ENCODE data around the gene POLD1.

The POLD1 gene

GRCh38 chr19:50362656-50363424 lies 21.3 kb upstream of the POLD1 start:
- in situ Hi-C loops (cut with MboI; ENCODE audit: low sequenced_read_pairs): no loop called here

DNA sequence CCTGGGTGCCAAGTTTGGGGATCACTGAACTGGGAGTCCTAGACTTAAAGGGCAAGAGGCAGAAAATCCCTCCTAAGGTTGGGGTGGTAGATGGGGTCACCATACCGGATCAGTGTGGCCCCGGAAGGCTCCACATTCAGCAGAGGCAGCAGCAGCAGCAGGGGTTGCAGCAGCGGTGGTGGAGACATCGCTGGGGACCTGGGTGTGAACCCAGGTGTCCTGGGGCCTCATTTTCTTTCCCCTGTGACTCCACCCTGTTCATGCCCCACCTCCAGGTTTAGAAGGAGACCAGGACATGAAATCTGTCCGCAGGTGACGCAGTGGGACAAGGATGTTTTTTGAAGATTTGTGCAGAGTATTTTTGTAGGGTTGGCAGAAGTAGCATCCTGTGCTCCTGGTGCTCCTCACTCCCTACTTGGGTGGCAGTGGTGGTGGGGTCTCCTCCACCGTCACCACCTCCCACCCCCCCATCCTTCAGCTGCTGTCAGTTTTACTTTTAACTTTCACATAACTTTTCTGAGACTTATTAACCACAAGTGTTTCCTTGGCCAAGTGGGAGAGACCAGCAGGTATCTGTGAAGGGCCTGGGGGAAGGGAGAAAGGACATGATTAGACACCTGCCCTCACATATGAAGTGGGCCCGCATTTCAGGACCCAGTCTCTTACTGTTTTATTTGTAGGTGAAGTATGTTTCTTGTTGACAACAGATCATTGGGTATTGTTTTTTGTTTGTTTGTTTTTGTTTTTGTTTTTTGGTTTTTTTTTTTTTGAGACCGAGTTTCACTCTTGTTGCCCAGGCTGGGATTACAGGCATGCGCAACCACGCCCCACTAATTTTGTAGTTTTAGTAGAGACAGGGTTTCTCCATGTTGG lies 18.5 kb upstream of the POLD1 start, which contains the start of gene NAPSA:
TSS of gene NAPSA (minus strand) at position 206 of the 873 bp plus-strand sequence. CDS start at position 188, 18 bp downstream.
- in situ Hi-C loops (cut with MboI; ENCODE audit: low sequenced_read_pairs): loop anchor here (5.0 kb wide), 1 partner anchor 97 kb away; no protein-coding TSS in a partner anchor

GRCh38 chr19:50368649-50369570 lies 15.2 kb upstream of the POLD1 start:
- in situ Hi-C loops (cut with MboI; ENCODE audit: low sequenced_read_pairs): loop anchor here (5.0 kb wide), 1 partner anchor 93 kb away; no protein-coding TSS in a partner anchor

GRCh38 chr19:50371914-50372475 lies 12.2 kb upstream of the POLD1 start:
- in situ Hi-C loops (cut with MboI; ENCODE audit: low sequenced_read_pairs): no loop called here

- in situ Hi-C loops (cut with MboI; ENCODE audit: low sequenced_read_pairs): no loop called here
Observed at GRCh38 chr19:50376166-50377050, 7.7 kb upstream of the POLD1 start, which contains the start of gene NR1H2. TSS of gene NR1H2 (plus strand) at chr19:50376457. CDS start at chr19:50377606, 1,149 bp downstream.

- in situ Hi-C loops (cut with MboI; ENCODE audit: low sequenced_read_pairs): no loop called here
Observed at GRCh38 chr19:50377051-50377461, 7.1 kb upstream of the POLD1 start.

DNA sequence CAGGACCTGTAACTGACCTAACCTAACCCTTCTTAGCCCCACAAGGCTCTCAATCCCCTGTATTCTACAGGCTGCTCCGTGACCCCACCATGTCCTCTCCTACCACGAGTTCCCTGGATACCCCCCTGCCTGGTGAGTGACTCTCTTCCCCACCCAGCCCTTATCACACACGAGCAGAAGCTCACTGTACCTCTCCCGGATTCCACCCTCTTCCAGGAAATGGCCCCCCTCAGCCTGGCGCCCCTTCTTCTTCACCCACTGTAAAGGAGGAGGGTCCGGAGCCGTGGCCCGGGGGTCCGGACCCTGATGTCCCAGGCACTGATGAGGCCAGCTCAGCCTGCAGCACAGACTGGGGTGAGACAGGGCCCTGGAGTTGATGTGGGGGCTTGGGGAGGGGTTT lies 6.6 kb upstream of the POLD1 start:
- in situ Hi-C loops (cut with MboI; ENCODE audit: low sequenced_read_pairs): no loop called here

GRCh38 chr19:50378169-50378862 lies 5.8 kb upstream of the POLD1 start:
- in situ Hi-C loops (cut with MboI; ENCODE audit: low sequenced_read_pairs): no loop called here

- in situ Hi-C loops (cut with MboI; ENCODE audit: low sequenced_read_pairs): no loop called here
Observed at GRCh38 chr19:50378863-50379236, 5.3 kb upstream of the POLD1 start.

DNA sequence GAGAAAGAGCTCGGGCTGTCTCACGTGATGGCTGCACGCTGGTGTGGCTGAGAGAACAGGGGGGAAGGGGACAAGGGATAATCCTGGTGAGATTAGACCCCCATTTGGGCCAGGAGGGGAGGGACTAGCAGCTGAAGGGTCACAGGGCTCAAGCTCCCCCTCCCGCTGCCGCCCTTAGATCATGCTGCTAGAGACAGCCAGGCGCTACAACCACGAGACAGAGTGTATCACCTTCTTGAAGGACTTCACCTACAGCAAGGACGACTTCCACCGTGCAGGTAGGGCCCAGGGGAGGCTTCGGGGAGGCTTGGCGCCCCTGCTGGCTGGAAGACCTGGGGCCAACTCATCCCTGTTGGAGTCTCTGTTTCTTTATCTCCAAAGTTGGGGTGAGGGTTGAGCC lies 4.5 kb upstream of the POLD1 start:
- in situ Hi-C loops (cut with MboI; ENCODE audit: low sequenced_read_pairs): no loop called here

DNA sequence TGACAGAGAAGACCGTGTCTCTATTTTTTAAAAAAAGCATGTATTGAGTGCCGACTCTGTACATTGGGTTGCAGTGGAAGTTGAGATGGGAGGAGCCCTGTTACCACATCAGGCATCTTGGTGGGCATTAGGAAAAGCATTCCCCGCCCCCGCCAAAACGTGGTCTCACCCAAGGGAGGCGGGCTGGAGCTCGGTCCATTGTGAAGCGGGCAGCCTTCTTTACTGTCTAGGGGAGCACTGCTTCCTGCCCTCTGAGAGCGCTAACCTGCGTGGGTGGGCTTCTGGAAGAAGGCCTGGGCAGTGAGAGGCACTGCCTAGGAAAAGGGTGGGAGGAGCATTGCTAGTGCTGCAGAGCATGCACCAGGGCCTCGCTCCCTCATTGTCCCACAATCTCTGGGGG lies 4.0 kb upstream of the POLD1 start:
- in situ Hi-C loops (cut with MboI; ENCODE audit: low sequenced_read_pairs): no loop called here

DNA sequence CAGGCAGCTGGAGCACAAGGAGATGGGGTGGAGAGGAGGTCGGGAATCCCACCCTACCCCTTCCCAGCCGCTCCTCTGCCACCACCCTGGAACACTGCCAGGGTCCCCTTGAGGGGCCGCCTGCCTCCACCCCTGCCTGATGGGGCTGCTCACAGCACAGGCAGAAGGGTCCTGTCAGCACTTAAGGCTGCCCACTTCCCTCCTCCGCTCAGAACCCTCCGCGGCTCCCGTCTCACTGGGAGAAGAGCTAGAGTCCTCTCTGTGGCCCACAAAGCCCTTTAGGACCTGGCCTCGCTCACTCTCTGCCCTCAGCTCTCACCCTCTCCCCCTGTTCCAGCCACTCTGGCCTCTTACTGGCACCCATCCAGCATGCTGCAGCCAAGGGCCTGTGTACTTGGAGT lies 3.4 kb upstream of the POLD1 start:
- in situ Hi-C loops (cut with MboI; ENCODE audit: low sequenced_read_pairs): no loop called here

- in situ Hi-C loops (cut with MboI; ENCODE audit: low sequenced_read_pairs): no loop called here
Observed at GRCh38 chr19:50381881-50382729, 2.0 kb upstream of the POLD1 start.

DNA sequence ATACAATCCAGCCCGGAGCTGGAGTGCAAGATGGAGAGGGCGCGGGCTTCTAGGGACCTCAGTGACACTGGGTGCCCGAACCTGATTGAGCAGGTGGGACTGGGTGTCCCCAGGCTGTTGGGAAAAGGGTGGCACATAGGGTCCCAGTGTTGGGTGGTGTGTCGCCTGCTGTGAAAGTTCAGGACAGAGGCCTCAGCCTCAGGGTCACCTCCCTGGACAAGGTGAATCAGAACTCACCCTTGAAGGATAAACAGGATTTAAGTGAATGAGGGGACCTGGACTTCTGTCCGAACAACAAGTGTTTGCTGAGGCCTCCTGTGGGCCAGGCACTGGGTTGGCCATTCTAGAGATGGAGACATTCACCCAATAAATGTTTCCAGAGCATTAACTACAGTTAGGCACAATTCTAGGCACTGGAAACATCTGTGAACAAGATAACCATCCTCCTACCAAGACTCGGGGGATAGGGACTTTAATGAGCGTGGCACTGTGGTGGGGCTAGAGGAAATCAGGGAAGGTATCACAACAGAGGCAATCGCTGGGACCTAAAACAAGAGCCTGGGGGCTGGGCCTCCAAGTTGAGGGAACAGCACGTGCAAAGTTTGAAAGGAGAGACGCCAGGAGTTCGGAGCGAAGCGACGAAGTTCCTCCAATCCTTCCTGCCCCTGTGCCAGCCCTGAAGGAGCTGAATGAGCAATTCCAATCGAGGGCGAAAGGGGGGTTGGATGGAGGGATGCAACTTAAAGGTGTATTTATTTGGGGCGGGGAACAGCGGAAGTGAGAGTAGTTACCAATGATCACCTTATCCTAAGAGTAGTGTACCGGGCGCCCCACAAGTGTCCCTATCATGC lies 921 bp upstream of the POLD1 start:
- in situ Hi-C loops (cut with MboI; ENCODE audit: low sequenced_read_pairs): no loop called here

DNA sequence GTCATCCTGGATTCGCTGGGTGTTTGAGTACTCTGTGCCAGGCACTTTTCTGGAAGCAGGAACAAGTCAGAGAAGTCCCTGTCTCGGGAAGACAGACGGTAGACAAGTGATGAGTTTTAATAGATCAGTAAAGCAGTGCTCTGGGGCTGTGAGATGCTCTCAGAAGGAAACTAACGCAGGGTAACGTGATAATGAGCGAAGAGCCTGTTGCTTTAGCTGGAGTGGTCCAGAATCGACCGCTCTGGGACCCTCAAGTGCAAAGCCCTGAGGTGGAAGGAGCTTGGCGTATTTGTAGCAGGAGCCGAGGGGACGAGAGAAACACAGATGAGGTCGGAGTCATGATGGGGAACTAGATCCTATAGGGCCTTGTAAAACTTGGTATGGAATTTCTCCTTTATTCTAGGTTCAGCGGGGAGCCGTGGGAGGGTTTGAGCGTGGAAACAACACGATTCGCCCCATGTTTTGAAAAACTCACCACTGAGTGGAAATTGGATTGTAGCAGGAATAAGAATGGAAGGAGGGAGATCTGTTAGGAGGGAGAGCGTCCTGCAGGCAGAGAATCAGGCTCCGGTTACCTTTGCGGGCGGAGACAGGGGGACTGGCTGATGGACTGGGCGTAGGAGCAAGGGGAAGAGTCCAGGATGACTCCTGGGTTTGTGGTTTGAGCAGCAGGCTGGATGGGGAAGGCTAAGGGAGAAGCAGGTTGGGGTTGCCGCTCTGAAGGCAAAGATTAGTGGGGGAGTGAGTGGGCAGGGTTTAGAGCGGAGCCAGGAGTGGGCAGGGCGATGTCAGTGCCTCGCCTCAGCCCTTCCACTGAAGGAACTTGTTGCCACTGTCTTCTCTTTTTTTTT lies 763 bp downstream of the POLD1 start:
- in situ Hi-C loops (cut with MboI; ENCODE audit: low sequenced_read_pairs): no loop called here

Data from HL-60/S4 (cell line).